Adipocyte (in vitro differentiated cells): ENCODE results near the gene ANO9.
"Not testable (repeated sequence)": the region's sequence is repeated elsewhere in the genome, so short reads cannot be mapped to it uniquely, and the experiment has no call there.

Experiments
- DNase-seq: peaks from one replicate; pipeline ENCODE4 v3.0.0-alpha.2; 2015; ENCODE audit warnings: low read depth
- H3K27me3 ChIP-seq: replicated peaks from 2 replicates; pipeline ENCODE4 v1.7.0; 2013; ENCODE audit warnings: mild to moderate bottlenecking, low read length, moderate library complexity; ENCODE audit not compliant: control insufficient read depth, insufficient read depth
- H3K36me3 ChIP-seq: 2 replicates; pipeline ENCODE4 v1.7.0; 2013; ENCODE audit warnings: low read length, mild to moderate bottlenecking, moderate library complexity; ENCODE audit not compliant: control insufficient read depth, insufficient read depth, severe bottlenecking
- H3K4me1 ChIP-seq: 2 replicates; pipeline ENCODE4 v1.7.0; 2013; ENCODE audit warnings: mild to moderate bottlenecking, low read length, moderate library complexity; ENCODE audit not compliant: control insufficient read depth, insufficient read depth
- H3K4me3 ChIP-seq: 2 replicates; pipeline ENCODE4 v1.7.0; 2013; ENCODE audit warnings: mild to moderate bottlenecking, low read length, moderate library complexity
- H3K9ac ChIP-seq: 2 replicates; pipeline ENCODE4 v1.7.0; 2013; ENCODE audit warnings: mild to moderate bottlenecking, low read length, moderate library complexity
- H3K9me3 ChIP-seq: 2 replicates; pipeline ENCODE4 v1.7.0; 2013; ENCODE audit warnings: mild to moderate bottlenecking, low read length, moderate library complexity; ENCODE audit not compliant: control insufficient read depth

ANO9 gene

GRCh38 chr11:393219-394033 is 48.4 kb downstream of the ANO9 start:
- Histone ChIP-seq H3K36me3 (no peaks in the 10 kb centered on the region), H3K4me3 (no peak overlapping the region), H3K9ac (peak overlapping the region; percentile 69), H3K9me3 (no peaks in the 10 kb centered on the region), H3K27me3 (peaks cover under 1% of the 10 kb centered on the region), H3K4me1 (peaks cover 19% of the 10 kb centered on the region)
- DNase-seq: peak; percentile 87

- no peak overlapping the region for H3K9ac ChIP-seq
- no peak for DNase-seq
- H3K36me3 ChIP-seq: no peaks in the 10 kb centered on the region
- H3K27me3 ChIP-seq: peaks cover 6% of the 10 kb centered on the region
- no peak overlapping the region for H3K4me3 ChIP-seq
- no peaks in the 10 kb centered on the region for H3K9me3 ChIP-seq
- peaks cover 19% of the 10 kb centered on the region for H3K4me1 ChIP-seq
Measured at GRCh38 chr11:392102-392777, 49.6 kb downstream of the ANO9 start.

GRCh38 chr11:391117-392017 is 50.4 kb downstream of the ANO9 start:
- peaks cover 19% of the 10 kb centered on the region for H3K4me1 ChIP-seq
- no peak overlapping the region for H3K4me3 ChIP-seq
- H3K9ac ChIP-seq: no peak overlapping the region
- H3K27me3 ChIP-seq: peaks cover 6% of the 10 kb centered on the region
- DNase-seq: no peak
- H3K9me3 ChIP-seq: no peaks in the 10 kb centered on the region
- no peaks in the 10 kb centered on the region for H3K36me3 ChIP-seq

- no peaks in the 10 kb centered on the region for H3K36me3 ChIP-seq
- no peak for DNase-seq
- H3K4me3 ChIP-seq: no peak overlapping the region
- peaks cover 19% of the 10 kb centered on the region for H3K4me1 ChIP-seq
- no peaks in the 10 kb centered on the region for H3K9me3 ChIP-seq
- H3K9ac ChIP-seq: no peak overlapping the region
- peaks cover 6% of the 10 kb centered on the region for H3K27me3 ChIP-seq
Measured at GRCh38 chr11:390175-390574, 51.6 kb downstream of the ANO9 start.

- H3K27me3 ChIP-seq, H3K9ac ChIP-seq, H3K9me3 ChIP-seq, DNase-seq, H3K4me3 ChIP-seq, H3K36me3 ChIP-seq: not testable (repeated sequence)
- H3K4me1 ChIP-seq: peaks cover 12% of the 10 kb centered on the region
Measured at GRCh38 chr11:389369-389768, 52.4 kb downstream of the ANO9 start.

- Histone ChIP-seq H3K4me3 (no peak overlapping the region), H3K9ac (no peak overlapping the region), H3K36me3 (no peaks in the 10 kb centered on the region), H3K4me1 (no peaks in the 10 kb centered on the region), H3K9me3 (no peaks in the 10 kb centered on the region), H3K27me3 (peaks cover 17% of the 10 kb centered on the region)
- DNase-seq: no peak
Measured at GRCh38 chr11:387193-387793, 54.5 kb downstream of the ANO9 start.

- Histone ChIP-seq H3K27me3 (peaks cover 17% of the 10 kb centered on the region), H3K9me3 (no peaks in the 10 kb centered on the region), H3K4me3 (no peak overlapping the region), H3K36me3 (no peaks in the 10 kb centered on the region), H3K4me1 (no peaks in the 10 kb centered on the region), H3K9ac (no peak overlapping the region)
- DNase-seq: no peak
Measured at GRCh38 chr11:386483-386882, 55.3 kb downstream of the ANO9 start.

- H3K4me1 ChIP-seq: no peaks in the 10 kb centered on the region
Measured at GRCh38 chr11:385594-386351, 56.0 kb downstream of the ANO9 start.

GRCh38 chr11:384511-384910 is 57.3 kb downstream of the ANO9 start:
- Histone ChIP-seq H3K4me1 (no peaks in the 10 kb centered on the region), H3K9ac (no peak overlapping the region), H3K9me3 (no peaks in the 10 kb centered on the region), H3K4me3 (no peak overlapping the region), H3K27me3 (peaks cover 17% of the 10 kb centered on the region), H3K36me3 (no peaks in the 10 kb centered on the region)
- no peak for DNase-seq

More at GRCh38 chr11:385594-386351, 56.0 kb downstream of the ANO9 start:
- Histone ChIP-seq H3K4me3 (no peak overlapping the region), H3K9me3 (no peaks in the 10 kb centered on the region), H3K9ac (no peak overlapping the region), H3K36me3 (no peaks in the 10 kb centered on the region), H3K27me3 (peaks cover 17% of the 10 kb centered on the region)
- DNase-seq: no peak

- Histone ChIP-seq H3K4me3 (no peak overlapping the region), H3K27me3 (peaks cover 25% of the 10 kb centered on the region), H3K9me3 (no peaks in the 10 kb centered on the region), H3K9ac (no peak overlapping the region), H3K36me3 (no peaks in the 10 kb centered on the region), H3K4me1 (no peaks in the 10 kb centered on the region)
- DNase-seq: no peak
Measured at GRCh38 chr11:383431-383830, 58.4 kb downstream of the ANO9 start.
